AG08396 (cell line): ENCODE measurements around the gene BAZ2B.
"Not testable (repeated sequence)": the region's sequence is repeated elsewhere in the genome, so short reads cannot be mapped to it uniquely, and the experiment has no call there.

Experiments
- DNase-seq: peaks from one replicate; pipeline ENCODE4 v3.0.0; 2012; ENCODE audit warnings: low spot score, mixed read lengths

BAZ2B gene

GRCh38 chr2:159410276-159410675, 206.1 kb downstream of the BAZ2B start:
- no peak for DNase-seq

GRCh38 chr2:159409116-159409800, 207.1 kb downstream of the BAZ2B start:
- no peak for DNase-seq

GRCh38 chr2:159402790-159403189, 213.6 kb downstream of the BAZ2B start:
- no peak for DNase-seq

DNA sequence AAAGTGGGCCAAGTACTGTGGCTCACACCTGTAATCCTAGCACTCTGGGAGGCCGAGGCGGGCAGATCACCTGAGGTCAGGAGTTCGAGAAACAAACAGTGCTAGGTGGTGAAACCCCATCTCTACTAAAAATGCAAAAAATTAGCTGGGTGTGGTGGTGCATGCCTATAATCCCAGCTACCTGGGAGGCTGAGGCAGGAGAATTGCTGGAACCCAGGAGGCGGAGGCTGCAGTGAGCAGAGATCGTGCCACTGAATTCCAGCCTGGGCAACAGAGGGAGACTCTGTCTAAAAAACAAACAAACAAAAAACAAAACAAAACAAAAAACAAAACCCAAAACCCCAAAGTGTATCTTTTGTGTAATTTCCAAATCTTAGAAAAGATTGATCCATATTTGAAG, 214.2 kb downstream of the BAZ2B start:
- not testable (repeated sequence) for DNase-seq

GRCh38 chr2:159399716-159400415, 216.5 kb downstream of the BAZ2B start:
- DNase-seq, result no peak

DNA sequence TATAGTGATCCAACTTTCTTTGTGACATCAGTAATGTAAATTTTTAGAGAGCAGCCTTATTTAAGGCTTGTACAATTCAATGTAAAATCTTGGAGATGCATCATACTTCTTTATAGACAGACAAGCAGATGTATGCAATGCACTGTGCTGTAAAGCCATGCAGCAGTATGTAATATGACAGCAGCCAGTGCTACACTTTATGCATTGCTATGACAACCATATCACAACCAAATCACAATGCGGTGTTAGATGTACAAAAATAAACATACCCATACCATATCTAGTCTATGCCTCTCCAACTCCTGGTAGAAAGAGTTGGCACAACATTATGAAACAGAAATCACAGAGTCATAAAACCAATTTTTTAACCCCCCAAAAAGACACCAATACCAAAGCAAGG, 219.5 kb downstream of the BAZ2B start:
- no peak for DNase-seq

DNA sequence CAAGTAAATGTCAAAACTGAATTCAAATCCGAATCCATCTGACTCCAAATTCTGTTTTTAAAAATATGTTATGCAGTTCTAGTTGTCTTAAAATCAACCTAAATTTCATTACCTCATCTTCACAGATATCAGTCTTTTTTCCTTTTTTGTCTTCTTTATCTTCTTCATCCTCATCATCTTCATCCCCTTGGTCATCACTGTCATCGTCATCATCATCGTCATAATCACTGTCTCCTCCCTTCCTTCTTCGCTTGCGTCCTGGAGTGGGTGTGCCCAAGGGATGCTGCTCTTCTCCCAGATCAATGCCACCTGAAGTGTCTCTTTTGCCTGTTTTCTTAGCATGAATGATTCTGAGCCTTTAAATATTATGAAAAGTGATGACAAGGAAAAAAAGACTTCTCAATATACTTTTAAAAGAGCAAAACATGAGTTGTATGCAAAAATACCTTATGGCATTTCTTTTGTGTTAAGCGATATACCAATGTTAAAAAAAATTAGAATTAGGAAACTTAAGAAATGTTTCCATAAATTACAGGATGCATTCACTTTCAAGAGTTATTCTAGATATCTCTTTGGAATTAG, 233.8 kb downstream of the BAZ2B start:
- no peak for DNase-seq

- no peak for DNase-seq
Measured at GRCh38 chr2:159381574-159381973, 234.8 kb downstream of the BAZ2B start.

DNA sequence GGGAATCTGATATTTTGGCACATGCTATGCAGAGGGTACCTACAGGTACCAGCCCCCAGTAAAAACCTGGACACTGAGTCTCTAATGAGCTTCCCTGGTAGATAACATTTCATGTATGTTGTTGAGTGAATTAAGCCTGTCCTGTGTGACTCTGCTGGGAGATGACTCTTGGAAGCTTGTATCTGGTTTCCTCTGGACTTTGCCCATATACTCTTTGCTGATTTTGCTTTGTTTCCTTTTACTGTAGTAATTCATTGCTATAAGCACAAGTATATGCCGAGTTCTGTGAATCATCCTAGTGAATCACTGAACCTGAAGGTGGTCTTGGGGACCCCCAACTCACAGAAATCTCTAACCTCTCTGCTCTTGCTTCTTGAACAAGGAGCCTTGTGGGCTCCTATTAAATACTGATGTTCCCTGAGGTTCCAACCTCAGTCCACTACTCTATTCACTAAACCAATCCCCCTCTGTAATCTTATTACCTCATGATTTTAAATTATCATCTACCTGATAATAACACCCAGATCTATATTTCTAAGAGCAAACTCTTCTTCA, 235.6 kb downstream of the BAZ2B start:
- DNase-seq, result no peak

DNA sequence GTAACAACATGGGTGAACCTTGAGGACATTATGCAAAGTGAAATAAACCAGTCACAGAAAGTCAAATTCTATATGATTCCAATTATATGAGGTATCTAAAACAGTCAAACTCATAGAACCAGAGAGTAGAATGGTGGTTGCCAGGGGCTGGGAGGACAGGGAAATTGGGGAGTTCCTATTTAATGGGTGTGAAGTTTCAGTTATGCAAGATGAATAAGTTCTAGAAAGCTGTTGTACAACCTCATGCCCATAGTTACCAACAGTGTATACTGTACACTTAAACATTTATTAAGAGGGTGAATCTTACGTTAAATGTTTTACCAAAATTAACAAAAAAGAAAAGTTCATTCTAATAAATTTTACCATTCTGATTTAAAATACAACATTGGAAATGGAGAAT, 237.2 kb downstream of the BAZ2B start:
- DNase-seq, result no peak

DNA sequence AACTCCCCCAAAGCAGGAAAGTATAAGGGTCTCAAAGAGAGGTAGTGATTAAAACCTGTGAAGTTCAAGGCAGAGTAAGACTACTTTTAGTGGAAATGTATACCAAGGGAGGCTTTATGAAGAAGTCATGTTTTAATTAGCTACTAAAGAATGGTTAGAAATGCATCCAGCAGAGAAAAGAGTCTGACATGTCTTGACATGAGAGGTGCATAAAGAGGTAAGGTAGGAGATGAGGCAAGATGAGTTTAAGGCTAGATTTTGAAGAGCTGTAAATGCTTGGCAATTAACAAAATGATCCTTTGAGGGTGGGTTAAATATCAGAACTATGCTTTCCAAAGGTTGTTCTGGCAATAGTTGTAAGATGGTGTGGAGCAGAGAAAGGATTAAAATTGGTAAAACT, 241.1 kb downstream of the BAZ2B start:
- DNase-seq, result no peak

- no peak for DNase-seq
Measured at GRCh38 chr2:159371506-159371905, 244.8 kb downstream of the BAZ2B start.

- DNase-seq, result no peak
Measured at GRCh38 chr2:159366538-159366937, 249.8 kb downstream of the BAZ2B start.

DNA sequence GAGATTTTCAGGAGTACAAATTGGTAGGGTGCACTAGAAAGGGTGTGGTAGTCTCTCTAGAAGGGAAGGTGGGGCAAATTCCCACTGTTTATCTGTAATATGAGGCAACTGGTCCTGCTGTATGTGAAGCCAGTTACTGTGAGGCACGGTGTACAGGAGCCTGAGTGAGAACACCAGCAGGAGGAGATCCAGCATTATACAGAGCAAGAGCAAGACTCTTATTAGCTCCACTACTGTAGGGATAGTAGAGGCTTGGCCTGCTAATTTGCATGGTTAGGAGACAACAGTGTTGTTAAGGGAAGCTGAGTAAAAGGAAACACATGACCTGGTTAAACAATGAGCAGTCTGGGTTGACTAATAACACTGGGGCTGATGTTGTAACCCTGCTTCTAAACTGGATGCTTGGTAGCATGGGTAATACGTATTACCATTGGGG, 253.5 kb downstream of the BAZ2B start:
- DNase-seq, result no peak

DNA sequence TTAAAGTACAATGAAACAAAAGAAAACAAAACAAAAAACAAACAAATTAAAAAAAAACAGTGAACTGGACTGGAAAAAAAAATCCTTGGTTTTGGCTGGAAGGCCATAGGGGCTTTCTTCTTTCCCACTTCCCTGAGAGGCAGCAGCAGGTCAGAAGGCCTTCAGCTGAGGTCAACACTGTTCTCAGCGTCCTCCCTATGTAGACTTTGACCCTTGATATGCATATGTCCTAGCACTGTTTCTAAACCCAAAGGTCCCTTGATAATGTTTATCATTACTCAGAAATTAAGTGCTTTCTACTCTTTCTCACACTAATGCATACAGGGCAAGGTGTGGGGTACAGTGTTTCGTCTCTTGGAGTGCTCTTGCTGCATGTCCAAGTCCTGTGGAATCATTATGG, 254.3 kb downstream of the BAZ2B start:
- no peak for DNase-seq

DNA sequence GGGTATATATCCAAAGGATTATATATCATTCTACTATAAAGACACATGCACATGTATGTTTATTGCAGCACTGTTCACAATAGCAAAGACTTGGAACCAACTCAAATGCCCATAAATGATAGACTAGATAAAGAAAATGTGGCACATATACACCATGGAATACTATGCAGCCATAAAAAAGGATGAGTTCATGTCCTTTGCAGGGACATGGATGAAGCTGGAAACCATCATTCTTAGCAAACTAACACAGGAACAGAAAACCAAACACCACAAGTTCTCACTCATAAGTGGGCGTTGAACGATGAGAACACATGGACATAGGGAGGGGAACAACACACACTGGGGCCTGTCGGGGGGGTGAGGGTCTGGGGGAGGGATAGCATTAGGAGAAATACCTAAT, 254.7 kb downstream of the BAZ2B start:
- not testable (repeated sequence) for DNase-seq

GRCh38 chr2:159356053-159356554, 260.2 kb downstream of the BAZ2B start:
- no peak for DNase-seq

GRCh38 chr2:159351977-159352376, 264.4 kb downstream of the BAZ2B start:
- DNase-seq, result no peak

DNA sequence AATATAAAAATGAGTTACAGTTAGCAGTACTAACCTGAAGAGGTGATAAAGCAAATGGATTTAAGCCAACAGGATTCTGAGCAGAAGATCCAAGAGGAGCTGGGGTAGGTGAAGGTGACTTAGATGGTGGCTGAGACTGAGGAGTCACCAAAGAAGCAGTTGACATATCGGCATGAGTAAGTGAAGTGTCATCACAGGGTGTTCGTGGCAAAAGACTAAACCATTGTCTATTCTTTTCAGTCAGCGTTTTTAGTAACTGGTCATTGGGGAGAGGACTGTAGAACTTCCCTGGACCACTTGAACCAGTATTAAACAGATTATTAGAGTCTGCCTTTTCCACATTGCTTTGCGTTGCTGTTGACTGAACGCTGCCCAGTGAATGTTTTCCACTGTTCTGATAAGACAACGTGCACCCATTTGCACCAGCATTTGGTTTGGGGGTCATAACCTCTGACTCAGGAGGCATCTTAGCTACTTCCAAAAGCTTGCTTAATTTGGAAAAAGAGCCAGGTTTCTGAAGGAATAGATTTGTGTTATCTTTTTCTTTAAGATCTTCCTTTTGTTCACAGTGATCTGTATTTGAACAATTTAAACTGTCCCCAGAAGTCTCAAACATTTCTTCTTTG, 266.6 kb downstream of the BAZ2B start:
- DNase-seq, result no peak

GRCh38 chr2:159326569-159327255, 289.6 kb downstream of the BAZ2B start:
- peak; percentile 3 for DNase-seq

GRCh38 chr2:159322419-159322818, 293.9 kb downstream of the BAZ2B start:
- no peak for DNase-seq
